IPS-18a (cell line): ENCODE results near the gene TMPRSS4.

ENCODE experiments used
- H3K27ac ChIP-seq: one replicate; pipeline ENCODE4 v1.5.1; 2013; ENCODE audit warnings: low read length
- H3K27me3 ChIP-seq: one replicate; pipeline ENCODE4 v1.6.1; 2013; ENCODE audit warnings: mild to moderate bottlenecking, low read length; ENCODE audit not compliant: control insufficient read depth, insufficient read depth
- H3K36me3 ChIP-seq: one replicate; pipeline ENCODE4 v1.6.1; 2013; ENCODE audit warnings: low read depth, low read length; ENCODE audit not compliant: control insufficient read depth
- H3K4me1 ChIP-seq: one replicate; pipeline ENCODE4 v1.6.1; 2013; ENCODE audit warnings: low read depth, low read length; ENCODE audit not compliant: control insufficient read depth
- H3K4me3 ChIP-seq: one replicate; pipeline ENCODE4 v1.5.1; 2013; ENCODE audit warnings: low read length
- H3K9ac ChIP-seq: one replicate; pipeline ENCODE4 v1.6.1; 2013; ENCODE audit warnings: mild to moderate bottlenecking, low read length, moderate library complexity
- H3K9me3 ChIP-seq: one replicate; pipeline ENCODE4 v1.6.1; 2013; ENCODE audit warnings: low read depth, low read length; ENCODE audit not compliant: control insufficient read depth

Gene TMPRSS4

DNA sequence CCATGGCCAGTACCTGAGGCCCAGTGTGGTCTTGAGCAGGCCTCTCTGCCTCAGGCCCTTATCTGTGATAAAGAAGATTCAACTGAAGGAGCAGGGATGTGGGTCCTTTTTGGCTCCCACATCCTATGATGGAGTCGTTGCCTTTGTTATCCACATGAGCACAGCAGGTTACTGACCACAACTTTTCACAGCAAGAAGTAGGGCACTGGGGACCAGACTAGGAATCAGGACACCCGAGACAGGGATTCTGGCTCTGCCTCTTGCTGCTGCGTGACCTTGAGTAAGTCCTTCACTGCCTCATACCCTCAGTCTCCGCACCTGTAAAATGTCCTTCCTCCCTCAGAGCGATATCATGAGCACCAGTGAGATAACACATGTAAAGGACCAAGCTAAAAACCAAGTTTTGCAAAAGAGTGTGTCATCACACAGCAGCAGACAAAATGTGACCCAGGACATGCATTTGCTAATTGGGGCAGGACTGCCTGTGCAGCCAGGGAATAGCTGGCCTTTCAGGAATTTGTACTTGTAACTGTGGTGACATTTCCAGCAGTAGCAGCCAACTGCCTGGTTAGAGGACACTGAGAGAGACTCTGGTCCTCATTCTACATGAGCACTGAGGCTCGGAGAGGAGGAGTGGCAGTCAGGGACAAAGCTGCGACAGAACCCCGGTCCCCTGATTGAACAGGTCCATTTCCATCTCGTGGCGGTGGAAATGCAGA, 23.1 kb downstream of the TMPRSS4 start:
- no peaks in the 10 kb centered on the region for H3K9me3 ChIP-seq
- H3K27me3 ChIP-seq = no peaks in the 10 kb centered on the region
- H3K9ac ChIP-seq = no peak overlapping the region
- H3K36me3 ChIP-seq = no peaks in the 10 kb centered on the region
- peaks cover 8% of the 10 kb centered on the region for H3K4me1 ChIP-seq
- no peak overlapping the region for H3K4me3 ChIP-seq
- H3K27ac ChIP-seq = no peak overlapping the region

DNA sequence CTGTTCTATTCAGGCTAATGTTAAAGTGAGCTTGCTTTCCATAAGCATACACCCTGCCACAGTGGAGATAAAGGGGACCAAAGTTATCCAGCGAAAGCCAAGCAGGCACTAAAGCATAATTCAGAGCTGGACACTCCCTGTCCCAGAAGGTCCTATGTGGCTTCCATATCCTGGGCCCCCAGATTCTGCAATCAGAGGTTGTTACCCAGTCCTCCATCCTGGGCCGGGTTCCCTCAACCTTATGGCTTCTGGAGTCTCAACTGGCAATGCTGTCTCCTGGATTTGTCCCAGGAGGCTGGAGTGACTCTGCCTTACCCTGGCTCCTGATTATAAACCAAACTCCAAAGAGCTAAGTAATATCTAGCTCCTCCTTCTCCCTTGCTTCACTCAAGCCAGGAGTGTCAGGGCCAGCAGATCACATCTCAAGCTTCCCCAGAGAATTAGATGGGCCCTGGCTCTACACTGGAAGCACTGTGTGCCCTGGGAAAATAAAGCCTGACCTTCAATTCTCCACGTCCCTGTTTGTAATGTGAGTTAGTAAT, 23.9 kb downstream of the TMPRSS4 start:
- no peak overlapping the region for H3K9ac ChIP-seq
- peaks cover 8% of the 10 kb centered on the region for H3K4me1 ChIP-seq
- H3K36me3 ChIP-seq = no peaks in the 10 kb centered on the region
- H3K9me3 ChIP-seq = no peaks in the 10 kb centered on the region
- no peak overlapping the region for H3K4me3 ChIP-seq
- no peak overlapping the region for H3K27ac ChIP-seq
- H3K27me3 ChIP-seq = no peaks in the 10 kb centered on the region

DNA sequence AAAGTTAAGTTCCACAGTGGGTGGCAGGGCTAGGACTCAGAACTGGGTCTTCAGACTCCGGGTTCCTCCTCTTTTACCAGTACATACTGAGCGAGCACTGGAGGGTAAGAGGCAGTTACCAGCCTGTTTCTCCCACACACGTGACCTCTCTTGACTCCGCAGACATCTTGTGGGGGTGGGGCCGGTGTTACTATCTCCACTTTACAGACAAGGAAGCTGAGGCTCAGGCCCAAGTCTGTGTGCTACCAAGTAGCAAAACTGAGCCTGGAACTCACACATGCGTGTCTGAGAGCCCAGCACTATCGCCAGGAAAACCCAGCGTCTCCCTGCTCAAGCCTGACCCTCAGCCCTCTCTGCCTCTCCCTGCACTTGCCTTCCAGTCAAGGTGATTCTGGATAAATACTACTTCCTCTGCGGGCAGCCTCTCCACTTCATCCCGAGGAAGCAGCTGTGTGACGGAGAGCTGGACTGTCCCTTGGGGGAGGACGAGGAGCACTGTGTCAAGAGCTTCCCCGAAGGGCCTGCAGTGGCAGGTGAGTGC, 25.9 kb downstream of the TMPRSS4 start:
- Histone ChIP-seq H3K4me1 (peaks cover 8% of the 10 kb centered on the region), H3K9me3 (no peaks in the 10 kb centered on the region), H3K9ac (no peak overlapping the region), H3K27ac (no peak overlapping the region), H3K27me3 (no peaks in the 10 kb centered on the region), H3K36me3 (no peaks in the 10 kb centered on the region), H3K4me3 (no peak overlapping the region)

- Histone ChIP-seq H3K36me3 (no peaks in the 10 kb centered on the region), H3K4me1 (peaks cover 11% of the 10 kb centered on the region), H3K4me3 (no peak overlapping the region), H3K9ac (no peak overlapping the region), H3K9me3 (no peaks in the 10 kb centered on the region), H3K27ac (no peak overlapping the region), H3K27me3 (no peaks in the 10 kb centered on the region)
Observed at GRCh38 chr11:118104491-118104890, 27.6 kb downstream of the TMPRSS4 start.

DNA sequence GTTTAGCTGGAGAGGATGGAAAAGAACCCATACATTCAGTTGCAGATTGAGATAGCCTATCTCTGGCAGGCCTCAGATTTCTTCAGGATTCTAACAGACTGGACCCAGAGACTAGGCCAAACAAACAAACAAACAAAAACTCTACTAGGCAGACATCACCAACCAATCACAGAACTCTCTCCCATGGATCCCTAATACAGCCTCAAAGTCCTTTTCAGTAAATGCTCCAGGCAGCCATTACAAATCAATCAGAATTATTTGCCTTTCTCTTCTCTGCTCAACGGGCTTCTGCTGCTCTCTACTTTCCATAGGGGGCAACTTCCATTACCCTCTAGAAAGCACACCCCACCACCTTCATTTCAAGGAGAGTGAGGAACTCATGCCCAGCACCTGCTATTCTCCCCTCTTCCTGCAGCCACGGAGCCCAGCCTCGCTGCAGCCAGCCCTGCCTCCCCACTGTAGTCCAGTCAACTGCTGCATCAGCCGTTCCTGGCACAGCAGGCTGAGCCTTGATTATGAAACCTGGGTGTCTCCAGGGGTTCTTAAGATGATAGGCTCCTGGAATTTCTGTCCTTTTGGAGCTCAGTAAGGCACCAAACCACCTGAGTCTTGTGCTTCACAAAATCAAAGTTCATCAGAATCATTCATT, 28.9 kb downstream of the TMPRSS4 start:
- no peaks in the 10 kb centered on the region for H3K27me3 ChIP-seq
- H3K36me3 ChIP-seq = no peaks in the 10 kb centered on the region
- no peak overlapping the region for H3K4me3 ChIP-seq
- H3K4me1 ChIP-seq = peaks cover 4% of the 10 kb centered on the region
- H3K9me3 ChIP-seq = no peaks in the 10 kb centered on the region
- H3K9ac ChIP-seq = no peak overlapping the region
- no peak overlapping the region for H3K27ac ChIP-seq

- Histone ChIP-seq H3K4me3 (no peak overlapping the region), H3K4me1 (peaks cover 4% of the 10 kb centered on the region)
Observed at GRCh38 chr11:118106789-118107335, 30.0 kb downstream of the TMPRSS4 start.

DNA sequence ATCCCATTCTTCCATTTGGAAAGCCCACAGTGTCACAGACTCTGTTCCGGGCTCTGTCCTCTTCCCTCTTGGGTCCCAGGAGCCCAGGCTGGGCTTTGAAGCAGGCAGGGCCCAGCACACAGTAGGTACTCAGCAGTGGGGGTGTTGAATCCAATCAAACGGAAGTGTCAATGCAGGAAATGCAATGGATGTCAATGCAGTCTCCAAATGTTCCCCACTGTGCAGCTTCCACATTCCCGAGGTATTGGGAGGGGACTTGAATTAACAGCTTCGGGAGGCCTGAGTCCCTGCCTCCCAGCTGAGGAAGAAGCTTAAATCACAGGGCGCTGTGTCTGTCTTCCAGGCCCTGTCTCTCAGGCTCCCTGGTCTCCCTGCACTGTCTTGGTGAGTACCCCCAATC, 31.6 kb downstream of the TMPRSS4 start:
- H3K36me3 ChIP-seq = no peaks in the 10 kb centered on the region
- no peak overlapping the region for H3K4me3 ChIP-seq
- H3K9me3 ChIP-seq = no peaks in the 10 kb centered on the region
- H3K27me3 ChIP-seq = no peaks in the 10 kb centered on the region
- no peak overlapping the region for H3K27ac ChIP-seq
- H3K4me1 ChIP-seq = peaks cover 4% of the 10 kb centered on the region
- H3K9ac ChIP-seq = no peak overlapping the region

More at GRCh38 chr11:118106789-118107335, 30.0 kb downstream of the TMPRSS4 start:
- Histone ChIP-seq H3K9ac (no peak overlapping the region), H3K36me3 (no peaks in the 10 kb centered on the region), H3K9me3 (no peaks in the 10 kb centered on the region), H3K27me3 (no peaks in the 10 kb centered on the region), H3K27ac (no peak overlapping the region)

GRCh38 chr11:118109231-118109630, 32.4 kb downstream of the TMPRSS4 start:
- Histone ChIP-seq H3K4me1 (peaks cover 4% of the 10 kb centered on the region), H3K9me3 (no peaks in the 10 kb centered on the region), H3K9ac (no peak overlapping the region), H3K27ac (no peak overlapping the region), H3K27me3 (no peaks in the 10 kb centered on the region), H3K36me3 (no peaks in the 10 kb centered on the region), H3K4me3 (no peak overlapping the region)

DNA sequence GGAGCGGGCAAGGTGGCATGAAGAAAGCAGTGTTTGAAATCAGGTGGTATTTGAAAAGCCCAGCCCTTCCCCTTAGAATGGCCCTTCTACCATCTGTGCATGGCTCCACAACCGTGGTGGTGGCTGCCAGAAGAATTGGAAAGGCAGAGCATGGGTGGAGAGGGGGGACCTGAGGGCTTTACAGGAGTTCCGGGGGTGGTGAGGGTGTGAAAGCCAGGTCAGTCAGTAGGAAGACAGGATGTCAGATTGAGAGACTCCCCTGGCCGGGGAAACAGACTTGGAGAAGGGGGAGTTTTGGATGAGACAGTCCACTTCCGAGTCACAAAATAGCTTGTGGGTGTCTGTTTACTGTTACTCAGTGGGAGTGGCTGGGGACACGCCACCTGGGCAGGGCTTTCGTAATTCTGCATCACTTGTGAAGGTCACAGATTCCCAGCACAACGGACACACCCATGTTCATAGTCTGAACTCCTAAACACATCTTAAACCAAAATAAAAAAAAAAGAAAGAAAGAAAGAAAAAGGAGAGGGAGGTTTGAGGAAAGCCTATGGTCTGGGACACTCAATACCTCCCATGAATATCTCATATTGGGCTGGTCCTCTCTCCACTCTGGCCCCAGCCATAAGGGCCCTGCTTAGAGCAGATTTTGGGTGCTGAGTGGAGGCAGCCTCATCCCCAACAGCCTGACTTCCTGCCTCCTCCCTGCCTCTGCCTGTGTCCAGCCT, 34.3 kb downstream of the TMPRSS4 start:
- no peaks in the 10 kb centered on the region for H3K9me3 ChIP-seq
- H3K9ac ChIP-seq = no peak overlapping the region
- peaks cover 4% of the 10 kb centered on the region for H3K4me1 ChIP-seq
- no peaks in the 10 kb centered on the region for H3K36me3 ChIP-seq
- H3K27me3 ChIP-seq = no peaks in the 10 kb centered on the region
- H3K27ac ChIP-seq = no peak overlapping the region
- H3K4me3 ChIP-seq = no peak overlapping the region

GRCh38 chr11:118111744-118112035, 34.8 kb downstream of the TMPRSS4 start:
- Histone ChIP-seq H3K9me3 (no peaks in the 10 kb centered on the region), H3K4me3 (no peak overlapping the region), H3K4me1 (peaks cover 4% of the 10 kb centered on the region), H3K36me3 (no peaks in the 10 kb centered on the region), H3K27ac (no peak overlapping the region), H3K27me3 (no peaks in the 10 kb centered on the region), H3K9ac (no peak overlapping the region)

DNA sequence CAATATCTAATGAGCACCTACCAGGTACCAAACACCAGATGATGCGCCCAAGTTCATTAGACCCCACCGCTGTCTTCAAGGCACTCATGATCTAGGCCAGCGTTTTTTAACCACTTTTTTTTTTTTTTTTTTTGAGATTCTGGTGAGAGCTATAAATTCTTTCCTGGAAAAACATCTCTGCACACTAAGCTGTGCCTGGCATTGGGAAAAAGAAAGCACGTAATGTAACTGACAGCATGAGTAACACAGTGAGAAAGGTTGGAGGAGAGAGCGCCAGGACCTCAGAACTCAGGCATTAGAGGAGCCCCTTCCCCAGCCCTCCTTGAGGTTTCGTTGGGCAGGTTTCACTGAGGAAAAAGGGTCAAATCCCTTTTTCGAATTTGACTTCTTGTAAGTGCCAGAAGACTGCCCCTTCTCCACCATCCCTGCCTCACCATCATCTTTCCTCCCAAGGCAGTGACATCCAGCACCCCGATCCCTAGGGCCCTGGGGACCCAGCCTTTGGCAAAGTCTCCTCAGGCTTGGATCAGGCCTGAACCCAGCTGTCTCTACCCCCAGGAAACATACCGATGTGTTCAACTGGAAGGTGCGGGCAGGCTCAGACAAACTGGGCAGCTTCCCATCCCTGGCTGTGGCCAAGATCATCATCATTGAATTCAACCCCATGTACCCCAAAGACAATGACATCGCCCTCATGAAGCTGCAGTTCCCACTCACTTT, 36.0 kb downstream of the TMPRSS4 start:
- no peaks in the 10 kb centered on the region for H3K27me3 ChIP-seq
- no peak overlapping the region for H3K4me3 ChIP-seq
- no peaks in the 10 kb centered on the region for H3K9me3 ChIP-seq
- no peak overlapping the region for H3K27ac ChIP-seq
- H3K9ac ChIP-seq = no peak overlapping the region
- no peaks in the 10 kb centered on the region for H3K36me3 ChIP-seq
- H3K4me1 ChIP-seq = peaks cover 4% of the 10 kb centered on the region
